OCI-LY7 (cell line): ENCODE data around the gene CRBN. TPM values are rescaled to one million over a fixed set of nuclear protein-coding genes. Genes with fewer than 3 reads are reported as not detected.

Experiments used
- BruUV-seq: library from RNA; stranded (reverse); fragments of 400-500 nt; replicated peaks from 2 replicates; lab custom pipeline; 2021; lab: Mats Ljungman, UMichigan
- CTCF ChIA-PET: fragments of 300-600 bp; sonication (Branson Sonifier 250); formaldehyde crosslinking; loops from one replicate; lab custom pipeline; 2022; ENCODE audit warnings: antibody characterized with exemption; ENCODE audit not compliant: unreplicated experiment; lab: Charles Lee
- POLR2A ChIA-PET: fragments of 300-600 bp; sonication (Branson Sonifier 250); formaldehyde crosslinking; loops from one replicate; lab custom pipeline; 2022; ENCODE audit warnings: antibody characterized with exemption; lab: Charles Lee
- DNase-seq: peaks from one replicate; pipeline ENCODE4 v3.0.0-alpha.2; 2015; ENCODE audit warnings: low spot score
- H2AFZ ChIP-seq: fragments of 200-600 bp; sonication (generic), shearing (Covaris generic); 2 replicates; pipeline ENCODE4 v1.6.1; 2014; ENCODE audit warnings: mild to moderate bottlenecking, antibody characterized with exemption, low read length, moderate library complexity
- H3K27ac ChIP-seq: fragments of 200-600 bp; sonication (generic); 2 replicates; pipeline ENCODE4 v1.5.1; 2014; ENCODE audit warnings: mixed run types, low read depth, mild to moderate bottlenecking, moderate library complexity, low read length, inconsistent platforms; ENCODE audit not compliant: poor library complexity, severe bottlenecking
- H3K36me3 ChIP-seq: fragments of 200-600 bp; sonication (generic); 2 replicates; pipeline ENCODE4 v1.6.1; 2014; ENCODE audit warnings: mild to moderate bottlenecking, antibody characterized with exemption, low read length, moderate library complexity, mixed read lengths; ENCODE audit not compliant: insufficient read depth
- H3K4me1 ChIP-seq: fragments of 200-600 bp; sonication (generic); 2 replicates; pipeline ENCODE4 v1.5.1; 2014; ENCODE audit warnings: mild to moderate bottlenecking, low read length; ENCODE audit not compliant: insufficient read depth, poor library complexity, severe bottlenecking
- H3K4me2 ChIP-seq: fragments of 200-600 bp; sonication (generic); 2 replicates; pipeline ENCODE4 v1.6.1; 2014; ENCODE audit warnings: mild to moderate bottlenecking, low read length
- H3K4me3 ChIP-seq: fragments of 200-600 bp; sonication (generic); 2 replicates; pipeline ENCODE4 v1.5.1; 2014; ENCODE audit warnings: mild to moderate bottlenecking, low read depth, low read length; ENCODE audit not compliant: poor library complexity, severe bottlenecking
- H3K79me2 ChIP-seq: fragments of 200-600 bp; sonication (generic); 2 replicates; pipeline ENCODE4 v1.6.1; 2016; ENCODE audit warnings: low read depth, mild to moderate bottlenecking, low read length, moderate library complexity, mixed read lengths; ENCODE audit not compliant: insufficient read depth
- H3K9me2 ChIP-seq: fragments of 200-600 bp; sonication (generic); 2 replicates; pipeline ENCODE4 v1.6.1; 2016; ENCODE audit warnings: mild to moderate bottlenecking, low read length, mixed read lengths; ENCODE audit not compliant: insufficient read depth
- H3K9me3 ChIP-seq: fragments of 200-600 bp; sonication (generic); 2 replicates; pipeline ENCODE4 v1.6.1; 2014; ENCODE audit warnings: mild to moderate bottlenecking, mixed run types, low read length, mixed read lengths
- H4K20me1 ChIP-seq: fragments of 200-600 bp; sonication (generic); 2 replicates; pipeline ENCODE4 v1.6.1; 2014; ENCODE audit warnings: mild to moderate bottlenecking, antibody characterized with exemption, low read length, moderate library complexity, mixed read lengths; ENCODE audit not compliant: insufficient read depth
- CTCF ChIP-seq: fragments of 200-600 bp; sonication (generic); conservative IDR thresholded peaks from 2 replicates; pipeline ENCODE4 v1.5.1; 2014; ENCODE audit warnings: mild to moderate bottlenecking, antibody characterized with exemption, low read length, moderate library complexity, mixed read lengths
- EZH2phosphoT487 ChIP-seq: fragments of 200-600 bp; sonication (generic); IDR thresholded peaks from 2 replicates; pipeline ENCODE4 v1.6.1; 2018; ENCODE audit warnings: low read depth, borderline replicate concordance, mild to moderate bottlenecking, mixed run types, antibody characterized with exemption, low read length, moderate library complexity, mixed read lengths
- intact Hi-C: fragments of 100-400 bp; cut with micrococcal nuclease; formaldehyde crosslinking; loops from one replicate; pipeline ENCODE4 v1.10.0; 2022; ENCODE audit not compliant: unreplicated experiment
- total RNA-seq, 2 experiments: library from RNA; depleted of rRNA in 1 of 2; stranded (reverse); fragments of >200 nt in 1 of 2; shearing (Covaris generic) in 1 of 2; gene quantifications; 2 replicates each; pipeline ENCODE4 v1.2.3, GENCODE V29; 2014 to 2022

The CRBN gene
- total RNA-seq, 2 experiments from 2014 or later = 23.5 to 32.5 TPM

DNA sequence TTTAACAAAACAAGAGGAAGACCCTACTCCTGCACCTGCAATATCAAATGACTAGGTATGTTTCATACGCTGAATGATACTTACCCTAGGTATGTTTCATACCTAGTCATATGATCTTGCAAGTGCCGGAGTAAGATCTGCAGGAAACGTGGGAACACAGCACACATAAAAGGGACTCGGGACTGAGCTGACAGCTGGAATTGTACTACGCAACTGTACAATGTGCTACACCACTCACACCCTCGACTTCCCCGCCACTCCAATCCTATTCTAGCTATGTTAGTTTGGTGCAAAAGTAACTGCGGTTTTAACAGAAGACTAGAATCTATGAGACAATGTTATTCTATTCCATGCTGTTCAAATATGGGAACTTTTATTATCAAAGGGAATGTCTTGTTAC is 22.0 kb downstream of the CRBN start:
- H3K9me2 ChIP-seq = no peaks in the 10 kb centered on the region
- H3K4me1 ChIP-seq = no peaks in the 10 kb centered on the region
- no peak overlapping the region for H2AFZ ChIP-seq
- H4K20me1 ChIP-seq = no peaks in the 10 kb centered on the region
- no peak for TF ChIP-seq CTCF
- TF ChIP-seq EZH2phosphoT487 = no peak
- H3K79me2 ChIP-seq = no peaks in the 10 kb centered on the region
- CTCF ChIA-PET = no interaction called here
- no peaks in the 10 kb centered on the region for H3K9me3 ChIP-seq
- H3K4me2 ChIP-seq = no peak overlapping the region
- no peak overlapping the region for H3K27ac ChIP-seq
- intact Hi-C loops = no loop called here
- POLR2A ChIA-PET = interaction anchor here (0.9 to 1.1 kb wide), 2 partner anchors 20 to 69 kb away, joined by 3 read pairs; no protein-coding TSS in a partner anchor
- peaks cover 88% of the 10 kb centered on the region for H3K36me3 ChIP-seq
- no peak overlapping the region for H3K4me3 ChIP-seq
- no TSS peak for BruUV-seq
- DNase-seq = no peak

- no peak overlapping the region for H3K27ac ChIP-seq
- no peak overlapping the region for H3K4me2 ChIP-seq
- no peak for DNase-seq
- H3K4me3 ChIP-seq = no peak overlapping the region
- POLR2A ChIA-PET = interaction anchor here (0.7 to 1.2 kb wide), 4 partner anchors 15 to 217 kb away, joined by 3 to 4 read pairs (median 3); no protein-coding TSS in a partner anchor
- no peaks in the 10 kb centered on the region for H3K9me3 ChIP-seq
- H3K4me1 ChIP-seq = no peaks in the 10 kb centered on the region
- intact Hi-C loops = no loop called here
- peaks cover 98% of the 10 kb centered on the region for H3K36me3 ChIP-seq
- TF ChIP-seq CTCF (no peak), EZH2phosphoT487 (no peak)
- no peaks in the 10 kb centered on the region for H3K9me2 ChIP-seq
- CTCF ChIA-PET = interaction anchor here (0.5 kb wide), 1 partner anchor 26 kb away, joined by 3 read pairs; no protein-coding TSS in a partner anchor
- H3K79me2 ChIP-seq = no peaks in the 10 kb centered on the region
- no TSS peak for BruUV-seq
- H2AFZ ChIP-seq = no peak overlapping the region
- H4K20me1 ChIP-seq = no peaks in the 10 kb centered on the region
These were observed 24.4 kb downstream of the CRBN start for GRCh38 chr3:3154879-3155610.

DNA sequence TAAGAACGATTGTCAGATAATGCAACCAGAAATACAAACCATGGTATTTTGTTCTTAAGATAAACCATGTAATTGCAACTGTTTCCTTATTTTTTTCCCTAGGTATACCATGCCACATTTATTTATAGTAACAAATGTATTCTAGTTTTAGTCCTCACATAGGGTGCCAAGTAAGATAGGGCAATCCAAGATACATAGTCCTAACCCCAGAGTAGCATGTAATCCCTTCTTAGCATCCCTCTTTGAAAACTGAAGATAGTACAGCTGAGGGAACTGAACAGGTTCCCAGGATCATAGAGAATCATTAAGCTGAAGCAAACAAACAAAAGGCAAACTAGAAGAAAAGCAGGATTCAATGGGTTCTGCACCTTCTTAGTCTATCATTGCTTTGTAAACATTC is 28.0 kb downstream of the CRBN start:
- DNase-seq = no peak
- Histone ChIP-seq H3K9me2 (no peaks in the 10 kb centered on the region), H3K4me1 (no peaks in the 10 kb centered on the region), H3K36me3 (peaks cover 98% of the 10 kb centered on the region), H3K27ac (no peak overlapping the region), H2AFZ (no peak overlapping the region), H3K4me3 (no peak overlapping the region), H3K9me3 (no peaks in the 10 kb centered on the region), H3K4me2 (no peak overlapping the region), H4K20me1 (peaks cover 8% of the 10 kb centered on the region; the same call in 1 of the 2 replicates), H3K79me2 (no peaks in the 10 kb centered on the region)
- CTCF ChIA-PET = no interaction called here
- no peak for TF ChIP-seq EZH2phosphoT487
- BruUV-seq = no TSS peak
- POLR2A ChIA-PET = interaction anchor here (0.6 to 1.3 kb wide), 3 partner anchors 22 to 304 kb away, joined by 3 to 7 read pairs (median 4); no protein-coding TSS in a partner anchor
- intact Hi-C loops = no loop called here
